ENCODE measurements around the gene PIN4.
"Not testable (repeated sequence)": the region's sequence is repeated elsewhere in the genome, so short reads cannot be mapped to it uniquely, and the experiment has no call there.

PIN4 gene

GRCh38 chrX:72181178-72182125, at the start of gene PIN4:
PIN4 (plus strand) TSS chrX:72181757; CDS start chrX:72181786, 29 bp downstream.
- DNase-seq (ENCODE audit: low read depth): peak; percentile 58

- no peak for DNase-seq (ENCODE audit: low read depth)
These were observed 49.1 kb upstream of the PIN4 start for GRCh38 chrX:72132456-72132855.

- DNase-seq (ENCODE audit: low read depth): no peak
These were observed 47.6 kb upstream of the PIN4 start for GRCh38 chrX:72133851-72134546.

- DNase-seq (ENCODE audit: low read depth): no peak
These were observed 43.6 kb upstream of the PIN4 start for GRCh38 chrX:72137846-72138495.

- no peak for DNase-seq (ENCODE audit: low read depth)
These were observed 42.0 kb upstream of the PIN4 start for GRCh38 chrX:72139538-72139937.

GRCh38 chrX:72141372-72142004, 40.1 kb upstream of the PIN4 start:
- no peak for DNase-seq (ENCODE audit: low read depth)

- DNase-seq (ENCODE audit: low read depth): no peak
These were observed 39.3 kb upstream of the PIN4 start for GRCh38 chrX:72142094-72142793.

GRCh38 chrX:72142794-72143608, 38.6 kb upstream of the PIN4 start:
- DNase-seq (ENCODE audit: low read depth): no peak

GRCh38 chrX:72143609-72143907, 38.0 kb upstream of the PIN4 start:
- no peak for DNase-seq (ENCODE audit: low read depth)

- no peak for DNase-seq (ENCODE audit: low read depth)
These were observed 36.4 kb upstream of the PIN4 start for GRCh38 chrX:72145181-72145580.

- DNase-seq (ENCODE audit: low read depth): no peak
These were observed 35.0 kb upstream of the PIN4 start for GRCh38 chrX:72146527-72146926.

GRCh38 chrX:72158773-72159172, 22.8 kb upstream of the PIN4 start:
- no peak for DNase-seq (ENCODE audit: low read depth)

GRCh38 chrX:72159769-72160168, 21.8 kb upstream of the PIN4 start:
- no peak for DNase-seq (ENCODE audit: low read depth)

DNA sequence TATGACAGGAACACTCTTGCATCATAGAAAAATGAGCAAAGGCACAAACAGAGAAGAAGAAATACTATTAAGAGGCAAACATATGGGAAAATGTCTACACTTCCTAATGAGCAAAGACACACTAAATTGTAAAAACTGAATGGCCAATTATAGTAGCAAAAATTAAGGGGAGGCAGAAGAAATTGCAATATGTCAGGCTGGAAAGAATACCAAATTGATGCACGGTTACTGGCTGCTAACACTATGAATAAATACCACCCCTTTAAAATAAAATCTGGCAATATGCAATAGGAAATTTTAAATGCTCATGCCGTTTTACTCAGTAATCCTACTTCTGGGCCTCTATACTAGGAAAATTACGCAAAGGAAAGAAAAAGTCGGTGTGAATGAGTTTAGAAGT, 16.0 kb upstream of the PIN4 start:
- no peak for DNase-seq (ENCODE audit: low read depth)

GRCh38 chrX:72169008-72169728, 12.4 kb upstream of the PIN4 start:
- no peak for DNase-seq (ENCODE audit: low read depth)

GRCh38 chrX:72176289-72176688, 5.3 kb upstream of the PIN4 start:
- not testable (repeated sequence) for DNase-seq (ENCODE audit: low read depth)

DNA sequence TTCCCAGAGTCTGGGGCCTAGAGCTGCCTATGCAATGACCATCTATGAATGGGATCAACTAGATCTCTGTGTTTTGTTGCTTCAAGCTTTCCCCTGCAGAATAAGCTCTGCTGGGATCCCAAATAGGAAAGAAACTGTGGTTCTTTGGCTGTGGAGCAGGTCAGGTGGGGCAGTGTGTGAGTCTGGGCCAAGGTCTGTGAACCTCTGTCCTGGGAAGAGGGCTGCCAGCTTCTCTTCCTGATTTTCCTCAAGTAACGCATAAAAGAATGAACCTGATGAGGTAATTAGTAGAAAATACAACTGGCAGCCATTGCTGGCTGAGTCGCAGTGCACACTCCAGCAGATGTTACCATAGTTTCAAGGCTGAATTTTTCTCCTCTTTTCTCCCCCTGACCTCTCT, 4.6 kb upstream of the PIN4 start:
- no peak for DNase-seq (ENCODE audit: low read depth)

- DNase-seq (ENCODE audit: low read depth): no peak
These were observed 1.0 kb upstream of the PIN4 start for GRCh38 chrX:72180539-72180938.

- DNase-seq (ENCODE audit: low read depth): no peak
These were observed 1.4 kb downstream of the PIN4 start for GRCh38 chrX:72182924-72183323.

DNA sequence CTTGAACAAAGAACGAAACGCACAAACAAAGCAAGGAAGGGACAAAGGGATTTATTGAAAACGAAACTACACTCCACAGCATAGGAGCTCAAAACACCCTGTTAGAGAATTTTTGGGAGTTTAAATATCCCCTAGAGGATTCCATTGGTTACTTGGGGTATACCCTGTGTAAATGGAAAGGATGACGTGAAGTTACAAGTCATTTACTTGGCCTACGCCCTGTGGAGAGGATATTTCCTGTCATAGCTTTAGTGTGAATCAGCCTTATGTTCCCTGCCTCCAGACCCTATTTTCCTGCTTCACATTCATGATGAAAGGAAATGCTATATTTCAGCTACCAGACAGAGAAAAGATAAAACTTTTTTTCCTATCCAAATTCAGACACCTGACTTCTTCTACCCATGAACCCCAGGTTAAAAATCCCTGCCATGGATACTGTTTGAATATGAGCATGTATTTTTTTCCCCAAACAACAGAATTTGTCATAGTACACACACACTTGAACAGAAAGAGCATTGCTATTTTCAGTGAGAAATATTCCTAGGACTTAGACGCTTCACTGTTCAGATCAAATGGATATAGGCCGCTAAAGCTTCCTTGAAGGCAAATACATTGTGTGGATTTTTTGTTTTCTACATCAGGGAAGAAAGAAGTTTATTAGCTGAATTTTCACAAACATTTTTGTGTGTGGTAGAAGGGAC, 20.4 kb downstream of the PIN4 start:
- DNase-seq (ENCODE audit: low read depth): no peak

Data from stimulated activated CD8-positive, alpha-beta memory T cell treated with anti-CD3 and anti-CD28 coated beads, Interleukin-15, amount 100 ng/mL, for 1 hour (primary cell).